H9 (cell line): ENCODE data around the gene MUSTN1. TPM values are rescaled to one million over a fixed set of nuclear protein-coding genes. Genes with fewer than 3 reads are reported as not detected.

Source experiments
- DNase-seq: peaks from one replicate; pipeline ENCODE4 v3.0.0-alpha.2; 2017
- H2AFZ ChIP-seq: one replicate; pipeline ENCODE4 v1.6.1; 2013; ENCODE audit warnings: mild to moderate bottlenecking, low read length, control low read depth, moderate library complexity
- H2AK5ac ChIP-seq: 2 replicates; pipeline ENCODE4 v1.6.1; 2013; ENCODE audit warnings: low read length, control low read depth, mixed read lengths; ENCODE audit not compliant: insufficient read length
- H2BK120ac ChIP-seq: one replicate; pipeline ENCODE4 v1.6.1; 2013; ENCODE audit warnings: low read depth, mild to moderate bottlenecking, low read length, control low read depth, inconsistent platforms; ENCODE audit not compliant: poor library complexity, severe bottlenecking
- H2BK12ac ChIP-seq: 2 replicates; pipeline ENCODE4 v1.6.1; 2013; ENCODE audit warnings: low read length, control low read depth, mixed read lengths, low read depth; ENCODE audit not compliant: insufficient read length
- H2BK15ac ChIP-seq: 2 replicates; pipeline ENCODE4 v1.6.1; 2013; ENCODE audit warnings: low read depth, low read length, control low read depth
- H2BK20ac ChIP-seq: one replicate; pipeline ENCODE4 v1.6.1; 2013; ENCODE audit warnings: low read depth, mild to moderate bottlenecking, low read length, control low read depth, inconsistent platforms; ENCODE audit not compliant: poor library complexity, severe bottlenecking
- H2BK5ac ChIP-seq: 2 replicates; pipeline ENCODE4 v1.6.1; 2013; ENCODE audit warnings: low read length, control low read depth, mixed read lengths; ENCODE audit not compliant: insufficient read length
- H3K14ac ChIP-seq: 2 replicates; pipeline ENCODE4 v1.6.1; 2013; ENCODE audit warnings: low read length, control low read depth; ENCODE audit not compliant: insufficient read depth
- H3K18ac ChIP-seq: 2 replicates; pipeline ENCODE4 v1.6.1; 2013; ENCODE audit warnings: low read depth, mild to moderate bottlenecking, mixed read lengths, low read length, control low read depth; ENCODE audit not compliant: insufficient read length
- H3K23ac ChIP-seq: 2 replicates; pipeline ENCODE4 v1.6.1; 2013; ENCODE audit warnings: low read length, control low read depth, mixed read lengths, low read depth; ENCODE audit not compliant: insufficient read length
- H3K23me2 ChIP-seq: 2 replicates; pipeline ENCODE4 v1.6.1; 2013; ENCODE audit warnings: low read depth, mild to moderate bottlenecking, mixed read lengths, low read length, control low read depth; ENCODE audit not compliant: insufficient read length, poor library complexity, severe bottlenecking
- H3K27ac ChIP-seq: 2 replicates; pipeline ENCODE4 v1.5.1; 2013; ENCODE audit warnings: low read length, control low read depth, mixed read lengths, low read depth; ENCODE audit not compliant: insufficient read length
- H3K27me3 ChIP-seq: 2 replicates; pipeline ENCODE4 v1.6.1; 2013; ENCODE audit warnings: low read length, control low read depth, inconsistent platforms; ENCODE audit not compliant: insufficient read depth
- H3K4ac ChIP-seq: 2 replicates; pipeline ENCODE4 v1.6.1; 2013; ENCODE audit warnings: low read depth, mild to moderate bottlenecking, control low read depth, inconsistent platforms, low read length, moderate library complexity
- H3K4me1 ChIP-seq: 2 replicates; pipeline ENCODE4 v1.6.1; 2013; ENCODE audit warnings: low read length, control low read depth, inconsistent platforms; ENCODE audit not compliant: insufficient read depth
- H3K4me2 ChIP-seq: 2 replicates; pipeline ENCODE4 v1.6.1; 2013; ENCODE audit warnings: low read length, control low read depth, mixed read lengths; ENCODE audit not compliant: insufficient read length, insufficient read depth
- H3K56ac ChIP-seq: 2 replicates; pipeline ENCODE4 v1.6.1; 2013; ENCODE audit warnings: low read depth, mild to moderate bottlenecking, mixed read lengths, low read length, control low read depth; ENCODE audit not compliant: insufficient read length
- H3K79me1 ChIP-seq: 2 replicates; pipeline ENCODE4 v1.6.1; 2013; ENCODE audit warnings: low read depth, mild to moderate bottlenecking, moderate library complexity, low read length, control low read depth, inconsistent platforms; ENCODE audit not compliant: insufficient read depth, poor library complexity, severe bottlenecking
- H3K79me2 ChIP-seq: 2 replicates; pipeline ENCODE4 v1.6.1; 2013; ENCODE audit warnings: low read length, control low read depth, inconsistent platforms; ENCODE audit not compliant: insufficient read depth
- H3K9ac ChIP-seq: 2 replicates; pipeline ENCODE4 v1.6.1; 2013; ENCODE audit warnings: low read length, control low read depth, mixed read lengths; ENCODE audit not compliant: insufficient read length; ENCODE audit errors: extremely low read depth
- H3K9me3 ChIP-seq: one replicate; pipeline ENCODE4 v1.6.1; 2013; ENCODE audit warnings: low read depth, low read length, inconsistent platforms; ENCODE audit not compliant: control insufficient read depth
- H3T11ph ChIP-seq: one replicate; pipeline ENCODE4 v1.6.1; 2013; ENCODE audit warnings: mild to moderate bottlenecking, low read length, control low read depth, inconsistent platforms
- H4K20me1 ChIP-seq: one replicate; pipeline ENCODE4 v1.6.1; 2013; ENCODE audit not compliant: control insufficient read depth, insufficient read length, insufficient read depth
- H4K5ac ChIP-seq: 2 replicates; pipeline ENCODE4 v1.6.1; 2013; ENCODE audit warnings: low read depth, mild to moderate bottlenecking, mixed read lengths, low read length, control low read depth; ENCODE audit not compliant: insufficient read length
- H4K8ac ChIP-seq: replicated peaks from 2 replicates; pipeline ENCODE4 v1.6.1; 2013; ENCODE audit warnings: low read length, control low read depth, mixed read lengths, low read depth; ENCODE audit not compliant: insufficient read length
- H4K91ac ChIP-seq: 2 replicates; pipeline ENCODE4 v1.6.1; 2013; ENCODE audit warnings: low read depth, mild to moderate bottlenecking, moderate library complexity, mixed read lengths, low read length, control low read depth; ENCODE audit not compliant: insufficient read length
- H3K27ac Mint-ChIP-seq, 3 experiments: 2 replicates in 2 of 3; 3 replicates in 1 of 3; pipeline ENCODE4 v1.8.0; 2020 to 2021; ENCODE audit warnings: mixed read lengths in 3 of 3, mild to moderate bottlenecking in 1 of 3, moderate library complexity in 1 of 3
- H3K27me3 Mint-ChIP-seq: 2 replicates; pipeline ENCODE4 v1.8.0; 2021; ENCODE audit warnings: low read depth, mild to moderate bottlenecking, moderate library complexity, mixed read lengths
- H3K36me3 Mint-ChIP-seq, 3 experiments: 2 replicates in 2 of 3; 3 replicates in 1 of 3; pipeline ENCODE4 v1.8.0; 2020 to 2021; ENCODE audit warnings: low read depth in 3 of 3, mixed read lengths in 3 of 3; ENCODE audit not compliant: insufficient read depth in 1 of 3
- H3K4me1 Mint-ChIP-seq, 2 experiments: 2 replicates each; pipeline ENCODE4 v1.8.0; 2020; ENCODE audit warnings: mixed read lengths in 2 of 2
- H3K4me3 Mint-ChIP-seq, 2 experiments: 2 replicates in 1 of 2; 3 replicates in 1 of 2; pipeline ENCODE4 v1.8.0; 2020 to 2021; ENCODE audit warnings: mild to moderate bottlenecking in 2 of 2, mixed read lengths in 2 of 2, moderate library complexity in 1 of 2
- H3K9me3 Mint-ChIP-seq, 2 experiments: 2 replicates in 1 of 2; 3 replicates in 1 of 2; pipeline ENCODE4 v1.8.0; 2020; ENCODE audit warnings: mild to moderate bottlenecking in 2 of 2, mixed read lengths in 2 of 2, moderate library complexity in 1 of 2
- CTCF ChIP-seq: fragments of 200-600 bp; sonication (generic); conservative IDR thresholded peaks from 3 replicates; pipeline ENCODE4 v1.8.0; 2021; ENCODE audit warnings: antibody characterized with exemption, mild to moderate bottlenecking
- WGBS: extraction: QIAGEN DNeasy Blood & Tissue Kit; methylation state at CpG from one replicate; pipeline ENCODE4 v1.1.7; 2013; ENCODE audit warnings: missing lambda C conversion rate, low lambda C conversion rate, mixed read lengths; ENCODE audit not compliant: insufficient read length; ENCODE audit errors: extremely low coverage; 5-methylcytosine and 5-hydroxymethylcytosine counted together
- total RNA-seq: library from RNA; stranded (reverse); gene quantifications from 2 replicates; pipeline ENCODE4 v1.2.1, GENCODE V29; 2021

Gene MUSTN1
- total RNA-seq, 1 experiment from 2014 or later: 0.72 TPM

- no CpG with 5 or more reads among the region's 10 CpGs for WGBS
- H3K56ac ChIP-seq: no peak overlapping the region
- no peak overlapping the region for H4K91ac ChIP-seq
- Mint-ChIP-seq H3K9me3 (no peaks in the 10 kb centered on the region), H3K36me3 (no peaks in the 10 kb centered on the region; a peak in 2 of 7 replicates), H3K27ac (no peak overlapping the region), H3K4me3 (no peak overlapping the region), H3K4me1 (peaks cover 14 to 19% of the 10 kb centered on the region in 2 experiments), H3K27me3 (no peaks in the 10 kb centered on the region; the same call in 1 of the 2 replicates)
- no peak overlapping the region for H3K4ac ChIP-seq
- no peak overlapping the region for H3K18ac ChIP-seq
- no peak overlapping the region for H4K8ac ChIP-seq
- H4K5ac ChIP-seq: no peak overlapping the region
- H3K9me3 ChIP-seq: no peaks in the 10 kb centered on the region
- H3K23ac ChIP-seq: no peak overlapping the region
- no peak overlapping the region for H3K27ac ChIP-seq
- TF ChIP-seq CTCF: no peak
- H3K9ac ChIP-seq: no peak overlapping the region
- no peak overlapping the region for H2BK20ac ChIP-seq
- H2BK120ac ChIP-seq: no peak overlapping the region
- H3K14ac ChIP-seq: no peak overlapping the region; the same call in 1 of the 2 replicates
- H3K23me2 ChIP-seq: no peaks in the 10 kb centered on the region
- no peak overlapping the region for H2BK12ac ChIP-seq
- no peaks in the 10 kb centered on the region for H3K27me3 ChIP-seq
- H3K79me1 ChIP-seq: no peaks in the 10 kb centered on the region
- 0 out of 2 replicates have a peak, but pooled peaks cover 4% of the 10 kb centered on the region for H3K4me1 ChIP-seq
- H2AK5ac ChIP-seq: no peak overlapping the region
- no peak overlapping the region for H2BK5ac ChIP-seq
- H4K20me1 ChIP-seq: no peaks in the 10 kb centered on the region
- H2BK15ac ChIP-seq: no peak overlapping the region
- H2AFZ ChIP-seq: no peak overlapping the region
- no peak for DNase-seq
- H3T11ph ChIP-seq: no peak overlapping the region
- no peaks in the 10 kb centered on the region for H3K79me2 ChIP-seq
- H3K4me2 ChIP-seq: no peak overlapping the region
Observed at GRCh38 chr3:52824037-52824436, 10.8 kb downstream of the MUSTN1 start.
